Endometrial microvascular endothelial cells (primary cell): ENCODE results near the gene MGMT. TPM values are rescaled to one million over a fixed set of nuclear protein-coding genes. Genes with fewer than 3 reads are reported as not detected.

Experiments
- in situ Hi-C: cut with HindIII; loops from 2 replicates; pipeline ENCODE4 v1.10.0; 2017; ENCODE audit warnings: low sequenced_read_pairs, low pct_unique_long_range_greater_than_20kb; ENCODE audit errors: inconsistent ontology term
- total RNA-seq: library from RNA; depleted of rRNA; stranded (reverse); fragments of >200 nt; gene quantifications from one replicate; pipeline ENCODE4 v1.2.3, GENCODE V29; 2015; ENCODE audit errors: inconsistent ontology term

MGMT gene
- total RNA-seq, 1 donor from 2014 or later: 2.0 TPM

DNA sequence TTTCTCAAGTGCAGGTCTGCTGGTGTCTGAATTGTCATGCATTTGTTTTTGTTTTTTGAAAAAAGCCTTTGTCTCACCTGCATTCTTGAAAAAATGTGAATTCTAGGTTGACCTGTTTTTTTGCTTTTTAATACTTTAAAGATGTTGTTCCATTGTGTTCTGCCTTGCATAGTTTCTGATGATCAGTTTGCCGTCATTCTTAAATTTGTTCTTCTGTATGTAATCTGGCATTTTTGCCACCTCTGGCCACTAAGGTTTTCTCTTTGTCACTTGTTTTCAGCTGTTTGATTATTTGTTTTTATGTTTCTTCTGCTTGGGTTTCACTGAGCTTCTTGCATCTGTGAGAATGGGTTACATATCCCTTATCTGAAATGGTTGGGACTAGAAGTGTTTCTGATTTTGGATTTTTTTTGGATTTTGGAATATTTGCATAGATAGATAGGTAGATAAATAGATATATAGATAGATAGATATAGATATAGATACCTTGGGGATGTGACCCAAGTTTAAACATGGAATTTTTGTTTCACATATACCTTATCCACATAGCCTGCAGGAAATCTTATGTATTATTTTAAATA is 16.5 kb downstream of the MGMT start:
- in situ Hi-C loops: no loop called here

DNA sequence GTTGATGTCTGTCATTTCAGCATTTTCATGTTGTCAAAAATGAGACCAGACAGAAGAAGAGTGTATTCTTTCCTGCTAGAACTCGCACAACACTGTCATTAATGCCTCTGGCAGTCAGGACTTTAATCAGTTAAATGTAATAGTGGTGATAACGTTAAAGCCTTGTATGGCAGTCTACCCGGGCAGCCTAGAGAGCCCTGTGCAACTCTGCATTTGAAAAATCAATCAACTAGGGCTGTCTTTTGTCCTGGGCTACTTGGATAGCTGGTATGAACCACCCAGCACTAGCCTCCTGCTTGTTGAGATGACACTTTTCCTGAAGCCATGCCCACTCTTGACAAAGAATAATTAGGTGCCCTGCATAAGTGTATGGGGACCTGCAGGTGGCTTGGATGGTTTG is 19.8 kb downstream of the MGMT start:
- in situ Hi-C loops: no loop called here

DNA sequence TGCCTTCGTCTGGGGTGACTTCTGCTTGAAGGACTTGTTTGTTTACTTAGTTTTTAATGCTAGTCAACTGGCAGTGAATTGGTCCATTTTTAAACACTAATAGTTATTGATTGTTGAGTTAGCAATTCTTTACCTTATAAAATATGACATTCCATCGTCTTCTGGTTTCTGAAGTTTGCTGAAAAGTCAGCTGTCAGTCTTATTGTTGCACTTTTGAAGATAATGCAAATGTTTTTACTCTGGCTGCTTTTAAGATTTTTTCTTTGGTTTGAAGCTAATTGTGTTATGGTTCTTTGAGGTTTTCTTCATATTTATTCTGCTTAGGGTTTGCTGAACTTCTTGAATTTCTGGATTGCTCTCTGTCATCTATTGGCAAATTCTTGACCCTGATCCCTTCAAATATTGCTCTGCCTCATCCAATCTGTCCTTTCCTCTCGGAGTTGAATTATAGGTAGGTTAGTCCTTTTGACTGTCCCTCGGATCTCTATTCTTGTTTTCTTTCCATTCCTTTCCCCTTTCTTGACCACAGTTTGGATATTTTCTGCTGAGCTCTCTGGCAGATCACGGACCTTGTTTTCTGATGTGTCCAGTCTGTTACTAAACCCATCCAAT is 24.2 kb downstream of the MGMT start:
- in situ Hi-C loops: no loop called here

DNA sequence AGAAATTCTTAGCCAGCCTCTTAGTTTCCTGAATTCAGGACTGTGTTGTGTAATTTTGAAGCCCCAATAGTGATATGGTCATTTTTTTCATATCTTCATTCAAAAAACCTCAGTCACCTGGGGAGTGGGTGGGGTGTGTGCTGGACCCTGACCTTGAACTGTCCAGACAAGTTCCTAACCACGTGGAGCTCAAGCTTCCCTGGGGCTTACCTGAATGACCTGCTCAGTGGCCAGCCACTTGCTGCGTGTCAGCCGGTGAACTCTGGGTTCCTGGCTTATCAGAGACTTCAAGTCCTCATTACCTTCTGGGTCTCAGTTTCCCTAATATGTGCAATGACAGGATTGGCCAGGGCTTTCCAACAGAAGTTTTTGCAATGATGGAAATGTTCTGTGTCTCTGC is 27.1 kb downstream of the MGMT start:
- in situ Hi-C loops: no loop called here

DNA sequence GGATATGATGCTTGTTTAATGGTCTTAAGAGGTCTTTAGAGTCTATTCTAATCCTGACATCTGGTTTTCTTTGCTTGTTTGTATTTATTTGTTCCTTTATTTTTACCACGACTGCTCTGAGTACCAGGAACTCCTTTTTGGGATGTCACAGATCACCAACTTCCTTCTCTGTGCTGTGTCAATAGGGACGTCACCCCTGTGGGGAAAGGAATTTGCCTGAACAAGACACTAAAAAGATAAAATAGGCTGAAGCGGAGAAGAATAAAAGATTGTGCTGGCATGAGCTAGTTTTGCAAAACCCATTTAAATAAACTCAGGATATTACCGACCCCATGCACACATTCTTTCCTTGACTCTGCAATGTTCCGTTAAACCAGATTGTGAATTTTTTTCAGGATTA is 27.7 kb downstream of the MGMT start:
- in situ Hi-C loops: no loop called here

DNA sequence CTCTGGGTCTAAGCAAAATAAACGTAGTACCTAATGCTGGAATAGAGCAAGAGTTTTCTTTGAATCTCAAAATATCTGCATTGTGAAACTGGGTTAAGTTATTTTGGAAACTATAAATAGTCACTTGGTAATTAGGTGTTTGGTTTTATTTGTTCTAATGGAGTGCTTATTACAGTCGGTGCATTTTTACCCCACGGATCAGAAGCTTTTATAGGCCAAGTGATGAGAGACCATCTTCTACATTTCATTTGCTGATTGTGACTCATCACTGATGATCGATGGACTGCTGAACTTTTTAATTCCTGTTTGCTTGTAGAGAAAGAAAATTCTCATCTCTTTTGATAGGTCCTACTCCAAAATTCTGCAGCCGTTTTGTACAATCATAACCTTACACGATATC is 28.2 kb downstream of the MGMT start:
- in situ Hi-C loops: no loop called here

DNA sequence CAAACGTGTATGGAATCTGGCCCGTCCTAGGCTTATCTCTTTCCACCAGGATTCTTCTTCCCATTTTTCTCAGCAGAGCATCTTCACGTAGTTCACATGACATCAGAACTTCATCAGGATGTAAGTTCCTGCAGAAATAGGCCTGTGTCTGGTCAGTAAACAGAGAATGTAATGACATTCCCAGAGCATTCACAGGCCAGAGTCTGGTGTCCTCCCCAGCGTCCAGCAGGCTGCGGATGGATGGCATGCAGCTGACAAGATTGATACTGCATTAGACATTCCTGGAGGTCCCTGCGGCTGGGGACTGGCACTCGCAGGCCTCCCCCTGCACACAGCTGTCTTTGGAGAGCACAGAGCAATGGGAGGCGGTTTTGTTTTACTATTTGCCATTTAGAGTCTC is 28.7 kb downstream of the MGMT start:
- in situ Hi-C loops: no loop called here

DNA sequence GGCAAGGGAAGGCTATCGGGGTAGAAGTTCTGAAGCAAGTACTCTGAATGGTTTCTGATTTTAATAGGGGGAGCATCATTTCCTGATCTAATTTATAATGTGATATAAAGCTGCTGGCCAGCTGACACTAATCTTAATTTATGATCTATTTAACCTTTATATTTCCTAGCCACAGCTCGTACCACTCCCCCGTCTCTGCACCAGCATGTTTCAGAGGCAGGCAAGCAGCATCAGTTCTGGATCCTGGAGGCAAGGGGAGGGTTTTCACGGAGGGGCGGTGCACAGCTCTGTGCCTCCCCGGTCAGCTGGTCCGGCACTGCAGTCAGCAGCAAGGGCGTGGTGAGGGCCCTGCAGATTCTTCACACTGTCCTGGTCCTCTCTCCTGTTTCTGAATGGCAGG is 30.0 kb downstream of the MGMT start:
- in situ Hi-C loops: no loop called here

DNA sequence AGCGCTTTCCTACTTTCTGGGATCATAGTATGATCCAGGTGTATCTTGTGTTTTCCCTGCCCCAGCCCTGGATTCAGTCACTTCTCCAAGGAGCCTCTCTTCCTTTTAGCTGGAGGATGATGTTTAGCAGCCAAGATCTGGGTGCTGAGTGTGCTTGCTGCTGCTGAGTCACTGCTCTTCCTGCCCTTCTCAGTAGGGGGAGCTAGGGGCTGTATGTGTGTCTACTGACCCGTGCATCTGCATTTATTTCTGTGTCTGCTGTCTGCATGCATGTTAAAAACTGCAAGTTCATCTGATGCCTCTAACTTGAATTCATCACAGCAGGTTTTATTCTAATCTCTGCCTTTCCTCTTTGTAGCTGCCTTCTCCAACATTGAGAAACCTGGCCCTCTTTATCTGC is 31.6 kb downstream of the MGMT start:
- in situ Hi-C loops: no loop called here

DNA sequence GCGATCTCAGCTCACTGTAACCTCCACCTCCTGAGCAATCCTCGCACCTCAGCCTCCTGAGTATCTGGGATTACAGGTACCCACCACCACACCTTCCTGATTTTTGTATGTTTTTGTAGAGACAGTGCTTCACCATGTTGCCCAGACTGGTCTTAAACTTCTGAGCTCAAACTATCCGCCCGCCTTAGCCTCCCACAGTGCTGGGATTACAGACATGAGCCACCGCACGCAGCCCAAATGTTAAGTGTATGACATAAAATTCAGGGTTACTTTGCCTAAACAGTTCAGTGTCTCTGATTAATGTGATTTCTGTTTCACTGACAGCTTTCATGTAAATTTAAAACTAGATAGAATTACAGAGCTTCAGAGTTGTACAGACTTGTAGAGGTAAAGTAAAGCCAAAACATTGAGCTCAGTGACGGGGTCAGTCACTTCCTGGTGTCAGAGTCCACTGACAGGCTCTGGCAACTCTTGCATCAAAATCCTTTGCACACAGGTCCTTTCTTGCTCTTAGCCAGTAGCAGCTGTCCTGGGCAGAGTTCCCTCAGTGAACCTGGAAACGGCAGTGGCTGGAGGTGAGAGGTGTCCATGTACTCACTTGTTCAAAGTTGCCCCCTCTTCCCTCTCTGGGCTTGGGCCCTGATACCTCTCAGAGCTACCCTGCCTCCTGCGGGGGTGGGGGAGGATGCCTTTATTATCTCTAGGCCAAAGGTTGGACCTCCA is 33.7 kb downstream of the MGMT start:
- in situ Hi-C loops: no loop called here

DNA sequence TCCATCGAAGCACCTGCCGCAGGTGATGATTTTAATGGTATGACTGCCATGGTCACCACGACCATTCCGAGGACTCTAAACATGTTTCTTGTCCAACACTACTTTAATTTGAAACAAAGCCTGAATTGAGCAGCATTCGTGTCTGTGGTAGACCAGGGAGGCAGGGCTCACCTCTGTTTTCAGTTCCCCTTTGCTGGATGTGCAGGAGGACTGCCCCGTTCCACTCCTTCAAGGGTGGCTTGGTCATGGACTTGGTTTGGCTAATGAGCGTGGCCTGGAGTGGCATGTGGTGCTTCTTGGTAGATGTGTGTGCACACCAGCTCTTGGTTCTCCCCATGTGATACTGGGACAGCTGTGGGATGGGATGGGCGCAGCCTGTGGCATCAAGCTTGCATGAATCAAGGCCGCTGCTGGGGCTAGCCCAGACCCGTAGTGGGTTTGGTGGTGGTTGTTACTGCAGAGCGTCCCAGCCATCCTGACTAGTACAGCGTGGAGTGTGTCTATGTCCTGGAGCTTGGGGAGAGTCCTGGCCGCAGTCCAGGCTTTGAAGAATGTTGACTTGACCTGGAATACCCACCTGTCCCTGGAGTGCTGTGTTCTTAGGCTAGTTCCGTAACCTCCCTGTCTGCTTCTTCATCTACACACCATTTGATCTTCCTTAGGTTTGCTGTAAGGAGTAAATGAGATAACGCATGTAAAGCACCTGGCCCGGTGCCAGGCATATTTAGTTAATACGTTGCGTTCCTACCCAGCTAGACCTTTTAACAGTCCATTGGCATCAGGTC is 34.8 kb downstream of the MGMT start:
- in situ Hi-C loops: no loop called here

DNA sequence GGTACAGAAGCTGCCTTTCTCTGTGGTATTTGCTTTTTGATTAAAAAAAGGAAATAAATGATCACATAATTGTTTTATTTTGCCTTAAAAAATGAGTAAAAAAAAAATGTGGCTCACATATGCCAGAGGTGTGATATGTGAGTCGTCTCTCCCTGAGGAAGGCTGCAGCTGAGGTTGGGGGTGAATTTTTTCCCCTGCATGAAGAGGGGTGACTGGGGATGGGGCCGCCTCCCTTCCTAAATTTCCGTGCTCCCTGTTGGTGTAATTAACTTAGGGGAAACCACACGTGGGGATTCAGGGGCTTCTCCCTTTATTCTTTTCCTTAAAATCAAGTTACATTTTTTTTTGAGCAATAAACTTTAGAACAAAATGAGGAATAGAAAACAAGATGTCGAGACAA is 35.4 kb downstream of the MGMT start:
- in situ Hi-C loops: no loop called here

DNA sequence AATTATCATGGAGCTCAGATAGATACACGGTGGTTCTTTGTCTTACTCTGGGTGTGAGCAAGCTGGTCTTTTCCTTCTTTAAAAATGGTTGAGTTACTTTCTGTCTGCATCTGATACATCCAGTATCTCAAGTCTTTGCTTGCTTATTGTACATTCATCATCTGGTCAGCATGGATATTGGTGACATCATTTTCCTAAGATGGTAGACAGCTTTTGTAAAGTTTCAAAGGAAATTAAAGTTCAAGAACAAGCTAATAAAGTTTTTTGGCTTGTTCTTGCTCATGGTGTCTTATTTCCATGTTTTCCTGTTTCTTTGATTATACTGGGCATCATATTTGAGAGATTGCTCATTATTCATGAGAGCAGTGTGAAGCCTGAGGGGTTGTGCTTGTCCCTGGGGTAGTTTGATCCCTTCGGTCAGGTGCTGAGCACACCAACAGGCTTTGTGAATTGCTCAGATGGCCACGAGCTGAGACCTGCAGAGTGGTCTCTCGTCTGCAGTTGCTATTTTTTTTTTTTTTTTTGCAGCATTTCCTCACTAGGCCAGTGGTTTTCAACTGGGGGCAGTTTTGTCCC is 38.5 kb downstream of the MGMT start:
- in situ Hi-C loops: no loop called here

DNA sequence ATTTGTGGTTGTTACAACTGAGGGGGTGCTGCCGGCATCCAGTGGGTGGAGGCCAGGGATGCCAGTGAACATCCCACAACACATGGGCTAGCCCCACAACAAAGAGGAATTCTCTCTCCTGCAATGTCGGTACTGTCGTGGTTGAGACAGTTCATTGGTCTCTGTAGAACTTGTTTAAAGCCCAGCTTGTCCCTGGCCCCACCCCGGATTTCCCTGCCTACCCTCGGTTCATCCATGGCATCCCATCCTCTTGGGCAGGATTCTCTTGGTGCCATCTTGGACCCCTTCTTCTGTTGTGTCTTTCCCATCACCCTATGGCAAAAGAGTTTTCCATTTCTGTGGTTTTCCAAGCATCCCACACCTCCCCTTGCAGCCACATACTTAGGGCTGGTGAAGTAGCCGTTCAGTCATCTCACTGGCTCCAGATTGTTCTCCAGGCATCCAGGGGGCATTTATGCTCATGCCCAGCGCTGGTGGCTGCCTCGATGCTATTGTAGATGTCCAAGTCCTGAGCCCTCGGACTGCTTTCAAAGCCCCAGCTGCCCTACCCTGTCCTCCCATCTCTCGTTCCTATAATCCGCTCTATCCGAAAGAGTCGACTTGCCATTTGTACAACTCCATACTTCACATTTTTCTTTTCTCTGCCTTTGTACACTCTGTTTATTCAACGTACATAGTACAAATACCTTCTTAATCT is 39.2 kb downstream of the MGMT start:
- in situ Hi-C loops: no loop called here

DNA sequence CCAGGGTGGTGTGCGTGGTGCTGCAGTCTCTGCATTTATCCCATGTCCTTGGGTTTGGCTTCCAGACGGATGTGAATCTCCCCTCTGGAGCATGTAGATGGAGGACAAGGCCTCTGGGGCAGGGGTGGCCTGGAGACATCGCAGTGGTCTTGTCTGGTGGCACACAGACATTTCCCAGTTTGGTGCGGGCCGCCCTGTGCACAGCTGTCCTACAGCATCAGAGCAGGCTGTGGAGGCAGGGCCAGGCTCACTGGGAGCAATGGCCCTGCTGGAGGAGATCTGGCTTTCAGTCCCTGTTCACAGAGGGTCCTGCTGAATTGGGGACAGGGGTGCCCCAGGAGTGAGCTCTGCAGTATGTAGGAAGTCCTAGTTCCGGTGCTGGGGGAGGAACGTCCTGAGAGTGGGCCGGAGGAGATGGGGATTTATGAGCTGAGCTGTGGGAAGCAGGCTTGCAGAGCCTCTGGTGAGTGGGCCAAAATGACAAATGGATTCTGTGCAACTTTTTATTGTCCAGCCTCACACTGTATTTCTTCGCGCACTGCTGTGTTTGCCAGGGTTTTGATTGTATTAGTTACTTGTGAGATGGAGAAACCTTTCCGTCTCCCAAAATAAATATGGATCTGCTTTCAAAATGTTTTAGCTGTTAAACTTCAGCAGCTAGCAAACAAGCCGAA is 40.3 kb downstream of the MGMT start:
- in situ Hi-C loops: no loop called here

DNA sequence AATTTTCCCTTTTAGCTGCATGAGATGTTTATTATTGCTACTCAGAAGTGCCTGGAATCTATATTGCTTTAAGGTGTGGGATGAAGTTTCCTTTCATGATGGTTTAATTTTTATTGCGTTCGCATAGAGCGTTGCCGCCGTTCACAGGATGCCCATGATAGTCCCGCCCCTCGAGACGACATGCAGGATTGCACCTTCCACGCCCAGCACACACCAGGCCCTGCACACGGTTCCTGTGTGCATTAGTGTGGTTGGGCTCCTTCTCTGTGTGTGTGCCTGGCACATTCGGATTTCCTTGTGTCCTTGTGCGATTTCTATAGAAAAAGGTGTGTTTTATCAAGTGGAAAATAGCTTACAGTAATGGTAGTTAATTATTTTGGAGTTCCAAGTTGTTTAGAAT is 42.1 kb downstream of the MGMT start:
- in situ Hi-C loops: no loop called here

DNA sequence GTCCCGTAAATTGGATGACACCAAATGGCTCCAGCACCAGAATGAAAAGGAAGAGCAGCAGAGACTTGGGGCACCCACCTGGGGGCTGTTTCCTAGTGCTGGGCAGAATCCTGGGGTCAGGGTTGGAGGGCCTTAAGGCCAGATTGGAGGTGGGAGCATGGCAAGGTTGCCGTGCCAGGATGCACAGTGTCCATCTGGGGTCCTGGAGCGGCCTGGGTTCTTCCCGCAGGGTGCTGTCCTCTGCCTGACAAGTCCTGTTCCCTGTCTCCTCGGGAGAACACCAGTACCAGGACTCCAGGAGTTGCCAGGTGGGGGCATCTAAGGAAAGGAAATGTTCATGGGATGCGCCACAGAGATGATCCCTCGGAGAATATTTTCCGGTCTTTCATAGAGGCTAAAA is 42.8 kb downstream of the MGMT start:
- in situ Hi-C loops: no loop called here

DNA sequence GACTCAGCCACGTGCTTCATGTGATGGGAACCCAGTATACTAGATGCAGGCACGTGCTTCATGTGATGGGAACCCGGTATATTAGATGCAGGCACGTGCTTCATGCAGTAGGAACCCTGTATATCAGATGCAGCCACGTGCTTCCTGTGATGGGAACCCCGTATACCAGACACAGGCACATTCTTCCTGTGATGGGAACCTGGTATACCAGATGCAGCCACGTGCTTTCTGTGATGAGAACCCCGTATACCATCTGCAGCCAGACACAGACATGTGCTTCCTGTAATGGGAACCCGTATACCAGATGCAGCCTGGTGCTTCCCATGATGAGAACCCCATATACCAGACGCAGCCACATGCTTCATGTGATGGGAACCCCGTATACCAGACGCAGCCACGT is 44.0 kb downstream of the MGMT start:
- in situ Hi-C loops: no loop called here
